Raji (cell line): ENCODE results near the gene NR2F1.

Experiments
- POLR2A ChIP-seq: IDR thresholded peaks from 2 replicates; pipeline ENCODE4 v1.6.1; 2011; ENCODE audit warnings: low read depth, low read length, control low read depth; ENCODE audit not compliant: insufficient read depth

The NR2F1 gene

DNA sequence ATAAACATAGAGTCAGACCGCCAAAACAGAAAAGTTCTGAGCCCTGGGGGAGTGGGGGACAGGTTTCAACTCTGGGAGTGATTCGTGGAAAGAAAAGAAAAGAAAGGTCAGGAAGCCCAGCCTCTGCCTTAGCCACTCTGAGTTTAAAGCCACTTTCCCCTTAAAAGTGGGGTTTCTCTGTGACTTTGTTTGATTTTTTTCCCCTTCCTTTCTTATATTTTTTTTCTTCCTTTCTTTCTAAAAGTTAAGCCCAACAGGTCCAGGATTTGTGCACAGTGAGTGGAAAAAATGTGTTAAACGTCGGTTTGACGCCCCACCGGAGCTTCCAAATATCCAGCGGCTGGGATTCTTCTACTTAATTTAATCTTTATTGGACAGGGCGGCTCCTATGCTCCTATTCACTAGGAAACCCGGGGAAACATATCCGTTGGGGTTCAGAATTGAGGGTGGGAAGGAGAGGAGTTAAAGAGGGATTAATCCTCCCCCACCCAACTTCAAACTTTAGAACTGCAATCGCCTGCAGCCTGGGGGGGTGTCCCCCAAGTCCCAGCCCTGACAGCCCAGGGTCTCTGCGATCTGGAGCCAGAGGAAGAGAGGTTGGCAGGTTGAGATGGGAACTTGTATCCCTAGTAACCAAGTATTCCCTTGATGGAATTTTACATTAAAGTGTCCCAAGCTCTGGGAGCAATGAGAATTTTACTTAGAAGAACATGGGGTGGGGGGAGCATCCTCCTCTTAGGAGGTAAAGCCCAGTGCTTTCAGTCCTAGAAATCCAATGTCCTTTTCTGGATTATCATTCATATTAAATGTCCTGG, 8.3 kb upstream of the NR2F1 start:
- TF ChIP-seq POLR2A = no peak

DNA sequence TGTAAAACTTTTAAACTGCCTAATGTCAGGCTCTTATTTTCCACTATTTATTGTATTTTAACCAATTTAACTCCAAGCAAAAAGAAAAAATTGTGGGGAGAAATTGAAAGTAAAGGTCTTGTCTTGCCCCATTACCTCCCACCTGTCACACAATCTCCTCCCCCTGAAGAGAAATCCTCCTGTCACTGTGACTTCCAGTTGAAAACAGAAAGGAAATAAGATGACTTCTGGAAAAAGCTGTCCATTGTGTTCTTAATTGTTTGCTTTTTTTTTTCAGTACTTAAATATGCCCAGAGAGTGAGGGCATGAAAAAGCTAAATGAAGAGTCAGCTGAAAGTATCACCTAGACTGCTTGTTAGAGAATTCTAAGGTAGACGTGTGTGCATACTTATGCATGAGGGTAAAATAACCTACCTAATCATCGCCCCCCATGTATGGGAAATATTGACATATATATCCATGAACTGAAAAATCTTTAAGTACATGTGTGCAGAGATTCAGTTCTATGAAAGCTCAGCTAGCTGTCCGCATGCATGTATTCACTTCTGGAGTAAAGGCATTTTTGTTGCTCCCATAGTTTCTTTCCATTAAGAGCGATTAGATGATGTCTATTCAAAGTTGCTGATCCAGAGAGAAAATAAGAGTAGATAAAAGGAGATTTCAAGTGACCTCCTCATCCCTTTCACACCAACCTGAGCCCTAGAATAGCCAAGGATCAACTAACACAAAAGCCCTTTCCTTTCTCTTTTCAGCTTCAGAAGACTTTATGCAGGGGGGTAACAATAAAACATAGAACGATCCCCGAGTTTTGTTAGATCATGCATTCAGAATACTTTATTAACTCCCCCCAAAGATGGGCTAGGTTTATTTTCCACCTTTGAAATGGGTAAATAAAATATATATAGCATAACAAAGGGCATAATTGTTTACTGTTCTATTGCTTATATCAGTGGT, 7.3 kb upstream of the NR2F1 start:
- TF ChIP-seq POLR2A = no peak

DNA sequence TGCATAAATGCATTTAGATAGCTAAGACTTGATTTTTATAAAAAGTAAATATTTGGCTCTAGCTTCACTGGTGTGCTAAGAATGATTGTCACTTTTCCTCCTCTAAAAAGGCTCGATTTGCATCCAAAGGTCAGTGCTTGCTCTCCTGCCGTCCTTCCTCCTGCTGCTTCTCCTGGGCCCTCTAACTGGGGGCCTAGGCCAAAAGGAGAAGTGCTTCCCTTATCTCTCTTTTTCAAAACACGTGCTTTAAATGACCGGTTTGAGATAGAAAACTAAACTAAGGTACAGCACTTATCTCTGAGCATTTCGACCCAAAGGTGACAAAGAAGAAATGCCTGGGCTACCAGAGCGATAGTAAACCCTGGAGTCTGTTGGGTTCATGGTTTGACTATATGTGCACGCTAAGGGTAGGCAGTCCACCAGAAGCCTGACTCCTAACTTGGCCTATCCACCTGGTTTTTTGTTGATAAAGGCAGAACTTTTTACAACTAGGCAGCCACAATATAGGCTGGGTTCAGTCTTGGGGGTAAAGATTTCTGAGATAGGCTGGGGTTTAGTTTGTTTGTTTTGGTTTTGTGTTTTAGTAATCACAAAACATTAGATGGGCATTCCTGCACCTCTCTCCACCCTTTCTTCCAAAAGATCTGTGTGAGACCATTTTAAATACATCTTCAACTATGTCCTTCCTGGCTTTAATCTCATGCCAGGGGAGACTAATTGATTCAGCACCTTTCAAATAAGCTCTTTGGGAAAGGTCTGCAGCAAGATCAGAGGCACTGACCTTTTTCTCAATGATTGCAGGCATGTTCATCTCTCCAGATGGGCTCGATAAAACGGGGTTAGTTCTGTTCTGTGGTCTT, 5.8 kb upstream of the NR2F1 start:
- no peak for TF ChIP-seq POLR2A

DNA sequence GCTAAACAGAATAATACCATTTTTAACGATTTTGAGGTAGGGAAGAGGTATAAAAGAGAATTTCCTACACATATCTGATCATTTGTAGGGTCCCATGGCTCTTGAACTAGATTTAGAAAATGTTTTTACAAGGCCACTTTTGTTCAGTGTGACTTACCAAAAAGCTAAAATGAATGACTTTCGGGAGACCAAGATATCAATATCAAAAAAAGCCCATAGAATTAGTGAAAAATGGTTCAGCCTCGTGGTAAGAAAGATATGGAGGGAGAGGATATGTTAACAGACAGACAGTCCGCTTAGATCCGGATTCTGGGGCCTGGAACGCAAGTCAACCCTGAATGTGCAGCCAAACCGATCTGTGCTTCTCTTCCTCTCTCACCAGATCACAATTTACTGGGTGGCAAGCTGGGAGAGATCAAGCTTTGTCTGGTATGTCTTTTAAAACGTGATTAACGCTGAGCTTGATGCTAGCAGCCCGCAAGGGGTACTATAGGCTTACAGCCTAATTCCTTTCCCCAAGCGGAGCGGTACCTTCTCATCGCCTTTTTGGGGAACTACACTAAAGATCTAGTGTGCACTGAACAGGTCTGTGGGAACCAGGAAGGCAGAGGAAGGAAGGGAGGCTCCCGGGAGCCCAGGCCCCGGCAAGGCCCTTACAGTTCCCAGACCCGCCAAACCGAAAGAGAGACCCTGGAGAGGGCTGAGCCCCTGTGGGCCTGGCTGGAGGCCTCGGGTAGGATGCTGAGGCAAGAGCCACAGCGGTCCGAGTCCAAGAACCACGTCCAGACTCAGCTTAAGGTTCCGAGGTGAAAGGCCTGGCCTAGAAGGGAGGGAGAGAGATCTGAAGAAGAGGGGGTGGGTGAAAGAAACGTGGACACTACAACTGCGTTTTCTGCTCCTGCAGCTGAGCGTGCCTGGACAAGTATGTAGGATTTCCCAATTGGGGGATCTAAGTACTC, 4.9 kb upstream of the NR2F1 start:
- no peak for TF ChIP-seq POLR2A

DNA sequence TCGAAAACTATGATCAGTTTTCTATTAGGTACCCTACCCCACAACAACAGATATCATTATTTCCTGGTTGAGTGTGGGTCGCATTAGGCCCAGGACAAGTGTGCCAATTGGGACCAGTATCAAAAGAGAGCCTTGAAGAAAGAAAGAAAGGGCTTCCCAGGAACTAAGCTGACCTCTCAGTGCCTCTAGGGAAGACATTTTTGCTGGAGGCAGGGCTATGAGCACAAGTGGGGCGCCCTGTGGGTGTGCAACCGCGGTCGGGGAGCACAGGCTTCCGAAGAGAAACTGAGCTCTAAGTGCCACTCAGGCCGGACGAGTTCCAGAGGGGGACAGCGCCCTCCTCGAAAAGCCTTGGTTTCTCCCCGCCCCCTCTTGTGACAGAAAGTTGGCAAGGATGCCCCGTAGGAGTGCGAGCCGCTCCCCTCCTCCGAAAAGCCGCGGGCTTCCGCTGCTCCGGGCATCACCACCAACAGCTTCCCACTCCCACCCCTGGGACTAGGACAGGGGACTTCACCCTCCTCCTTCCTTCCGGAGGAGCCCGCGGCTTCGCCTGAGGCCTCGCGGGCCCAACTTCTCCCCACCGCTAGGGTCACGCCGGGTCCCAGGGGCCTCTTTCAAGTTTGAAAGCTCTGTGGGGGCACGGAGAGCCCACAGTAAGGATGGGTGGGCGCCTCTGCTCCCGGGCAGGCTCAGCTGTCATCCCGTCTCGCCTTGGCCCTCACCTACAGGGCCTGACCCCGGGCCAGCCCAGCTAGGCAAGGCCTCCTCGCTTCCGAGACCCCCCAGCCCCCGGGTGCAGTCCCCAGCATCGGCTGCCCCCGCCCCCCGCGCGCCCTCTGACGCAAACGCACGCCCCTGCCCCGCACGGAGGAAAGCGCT, 4.0 kb upstream of the NR2F1 start:
- no peak for TF ChIP-seq POLR2A

DNA sequence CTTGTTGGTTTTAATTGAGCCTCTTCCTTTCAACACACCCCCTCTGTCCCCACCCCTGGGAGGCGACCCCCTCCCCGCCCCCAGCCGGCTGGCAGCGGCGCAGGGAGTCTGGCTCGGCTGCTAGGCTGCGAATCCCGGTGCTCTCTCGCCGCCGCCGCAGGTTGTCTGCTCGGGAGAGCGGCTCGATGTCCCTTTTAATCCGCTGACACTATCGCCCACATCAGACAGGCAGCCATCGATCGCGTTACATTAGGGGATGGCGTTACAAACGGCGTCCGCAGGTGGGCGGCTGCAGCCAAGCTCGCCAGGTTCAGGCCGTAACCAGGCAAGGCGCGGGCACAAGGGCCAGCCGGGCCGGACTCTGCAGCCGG, 3.3 kb upstream of the NR2F1 start:
- no peak for TF ChIP-seq POLR2A

DNA sequence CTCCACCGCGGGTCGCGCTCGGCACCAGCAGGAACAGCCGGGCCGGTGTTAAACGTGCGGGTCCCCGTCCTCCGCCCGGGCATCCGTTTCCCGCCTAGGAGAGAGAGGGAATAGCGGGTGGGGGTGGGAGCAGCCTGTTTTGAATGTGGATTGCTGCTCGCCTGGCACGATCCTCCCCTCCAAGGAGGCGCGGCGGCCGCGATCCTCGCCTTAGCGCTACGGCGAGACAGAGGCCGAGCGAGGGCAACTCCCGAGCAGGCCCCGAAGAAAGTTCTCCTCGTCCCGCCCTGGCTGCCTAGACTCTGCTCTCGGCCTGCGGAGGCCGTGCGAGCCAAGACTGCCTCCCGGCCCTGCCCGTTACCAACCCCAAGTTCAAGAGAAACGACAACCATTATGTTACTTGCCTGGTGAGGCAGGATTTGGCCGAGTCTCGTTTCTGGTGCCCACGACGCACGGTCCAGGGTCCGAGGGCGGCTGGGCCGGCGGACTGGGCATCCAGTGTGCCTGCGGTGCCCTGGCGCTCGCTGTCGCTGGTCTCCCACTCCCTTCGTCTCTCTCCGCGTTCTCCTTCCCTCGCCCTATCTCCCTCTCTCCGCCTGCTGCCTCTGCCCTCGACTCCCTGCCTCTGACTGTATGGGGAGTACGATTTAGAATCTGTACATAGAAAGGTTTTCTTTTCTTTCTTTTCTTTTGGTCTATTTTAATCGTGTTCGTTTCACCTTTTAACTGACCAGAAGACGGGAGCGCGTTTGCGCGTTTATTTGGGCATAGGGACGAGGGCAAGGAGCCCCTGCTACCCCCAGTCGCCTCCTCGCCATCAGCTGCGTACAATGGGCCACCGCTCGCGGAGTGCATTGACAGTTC, 2.7 kb upstream of the NR2F1 start:
- TF ChIP-seq POLR2A = no peak

DNA sequence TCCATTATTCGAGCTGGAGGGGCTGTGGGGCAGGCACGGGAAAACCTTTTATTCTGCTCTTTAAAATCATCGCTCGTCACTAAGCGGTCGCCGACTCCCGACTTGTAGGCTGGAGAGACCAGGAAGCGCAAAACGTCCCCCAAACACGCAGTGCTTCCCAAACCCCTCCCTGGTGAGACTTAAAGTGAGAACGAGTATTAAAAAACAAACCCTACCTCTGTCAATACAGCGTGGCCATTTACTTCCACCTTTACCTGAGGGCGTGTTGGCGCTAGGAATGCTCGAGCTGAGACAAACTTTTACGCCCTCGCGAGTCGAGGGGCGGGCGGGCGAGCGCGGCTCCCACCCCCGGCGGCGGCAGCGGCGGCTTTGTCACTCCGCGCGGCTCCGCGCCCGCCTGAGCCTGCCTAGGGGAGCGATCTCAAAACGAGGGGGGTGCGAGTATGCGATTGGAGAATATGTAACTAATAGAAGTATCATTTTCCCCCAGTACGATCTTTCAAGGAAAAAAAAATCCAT, 2.0 kb upstream of the NR2F1 start, which contains the start of gene NR2F1-AS1:
NR2F1-AS1 (minus strand) TSS at position 293 of the 519 bp plus-strand sequence.
- no peak for TF ChIP-seq POLR2A

DNA sequence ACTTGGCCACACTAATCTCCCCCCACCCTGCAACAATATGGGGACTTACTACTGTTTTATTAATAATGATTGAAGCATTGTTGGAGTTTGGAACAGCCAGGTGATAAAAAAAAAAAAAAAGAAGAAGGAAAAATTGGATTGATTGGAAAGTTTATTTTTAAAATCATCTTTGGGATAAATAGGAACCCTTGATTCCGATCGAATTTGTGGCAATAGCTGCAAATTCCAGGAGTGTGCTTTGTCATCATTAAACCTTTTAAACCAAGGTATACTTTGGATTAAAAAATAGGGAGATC, 907 bp upstream of the NR2F1 start:
- no peak for TF ChIP-seq POLR2A

DNA sequence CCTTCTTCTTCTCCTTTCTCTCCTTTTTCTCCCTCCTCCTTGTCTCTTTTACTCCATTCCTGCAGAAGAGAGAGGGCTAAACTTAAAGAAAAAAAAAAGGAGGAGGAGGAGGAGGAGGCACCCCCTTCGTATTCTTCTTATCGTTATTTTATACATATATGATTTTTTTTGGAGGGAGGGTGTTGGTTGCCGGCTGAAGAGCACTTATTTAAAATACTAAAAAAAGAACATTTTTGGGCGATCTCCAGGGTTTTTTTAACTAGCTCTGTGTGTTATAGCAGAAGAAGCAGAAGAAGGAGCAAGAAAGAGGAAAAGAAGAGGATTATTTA, 381 bp downstream of the NR2F1 start:
- TF ChIP-seq POLR2A = no peak

DNA sequence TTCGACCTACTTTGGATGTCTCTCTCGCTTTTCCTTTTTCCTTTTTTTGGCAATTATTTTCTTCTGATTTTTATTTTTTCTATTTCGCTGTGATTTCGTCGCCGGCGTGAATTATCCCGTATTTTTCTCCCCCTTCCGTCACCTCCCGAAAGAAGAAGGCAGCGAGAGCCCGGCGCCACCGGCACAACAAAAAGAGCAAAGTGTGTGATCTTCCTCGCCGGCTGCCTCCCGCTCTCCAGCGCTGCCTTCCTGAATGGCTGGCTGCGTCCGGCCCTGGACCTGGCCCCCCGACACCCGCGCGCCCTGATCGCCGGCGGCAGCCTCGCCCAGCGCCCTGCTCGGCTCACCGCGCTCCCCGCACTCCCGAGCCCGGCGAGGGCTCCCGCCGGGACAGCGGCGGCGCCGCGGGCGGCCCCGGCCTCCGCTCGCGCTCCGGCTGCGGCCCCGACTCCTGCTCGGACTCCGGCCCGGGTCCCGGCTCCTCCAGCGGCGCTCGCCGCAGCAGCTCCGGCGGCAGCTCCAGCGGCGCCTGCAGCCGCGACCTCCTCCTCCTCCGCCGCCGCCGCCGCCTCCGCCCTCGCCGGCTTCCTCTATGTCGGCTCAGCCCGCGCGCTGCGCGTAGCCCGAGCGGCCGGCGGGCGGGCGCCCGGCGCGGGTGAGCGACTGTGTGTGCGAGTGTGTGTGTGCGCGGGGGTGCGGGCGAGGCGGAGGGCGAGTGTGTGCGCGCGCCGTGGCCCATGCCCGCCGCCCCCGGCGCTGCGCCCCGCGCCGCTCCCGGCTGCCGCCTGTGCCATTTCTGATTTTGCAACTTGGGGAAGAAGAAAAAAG, 960 bp downstream of the NR2F1 start:
- no peak for TF ChIP-seq POLR2A
